K562 treated with DMSO at 1 percent for 12 hours (cell line): ENCODE data around the gene ZBTB8B. TPM values are rescaled to one million over a fixed set of nuclear protein-coding genes. Genes with fewer than 3 reads are reported as not detected.

ENCODE experiments used
- total RNA-seq: library from RNA; unstranded; fragments of 300-600 nt; gene quantifications from 2 replicates; pipeline ENCODE4 v1.2.3, GENCODE V29; 2022; ENCODE audit not compliant: insufficient read depth

Gene ZBTB8B
- total RNA-seq: not detected in 2 replicates

DNA sequence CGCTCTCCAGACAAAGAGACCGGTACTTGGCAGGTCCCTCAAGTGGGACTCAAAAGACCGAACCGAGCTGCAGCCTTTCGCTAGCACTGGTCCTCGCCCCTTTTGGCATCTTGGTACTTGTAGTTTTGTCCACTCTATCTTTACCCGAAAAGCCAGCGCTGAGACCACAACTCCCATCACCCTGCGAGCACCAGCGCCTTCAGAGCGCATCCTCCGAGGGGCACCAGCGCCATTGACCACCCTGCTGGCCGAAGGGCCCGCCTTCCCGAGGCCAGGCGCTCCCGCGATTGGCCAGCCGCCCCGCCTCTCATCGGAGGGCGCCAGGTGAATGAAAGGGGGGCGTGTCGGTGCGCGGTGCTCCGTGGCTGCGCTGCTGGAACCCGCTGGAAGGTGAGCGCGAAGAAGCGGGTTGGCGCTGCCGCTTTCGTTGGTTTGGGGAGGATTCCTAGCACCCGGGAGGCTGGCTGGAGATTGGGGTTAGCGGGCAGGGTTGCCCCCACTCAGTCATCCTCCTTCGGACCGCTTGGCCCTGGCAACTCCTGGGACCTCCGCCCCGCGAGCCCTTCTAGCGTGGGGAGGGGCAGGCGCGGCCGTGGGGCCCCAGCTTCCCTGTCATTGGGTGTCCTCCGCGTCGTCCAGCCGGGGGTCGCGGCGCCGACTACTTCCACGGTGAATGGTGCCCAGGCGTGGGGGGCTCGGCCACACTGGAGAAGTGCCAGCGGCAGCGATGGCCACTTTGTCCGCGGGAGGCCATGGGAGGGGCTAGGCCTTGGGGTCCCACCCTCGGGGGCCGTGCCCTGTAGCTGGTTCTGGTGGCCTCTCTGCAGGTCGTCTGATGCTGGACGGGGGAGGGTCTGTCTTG lies at the start of gene ZBTB8B:
Gene ZBTB8B (plus strand): TSS at position 357 of the 862 bp plus-strand sequence. CDS start 5,553 bp downstream, outside the sequence.

Other genes with a start within 250 kb of the ZBTB8B start
- 8.0 and 8.4 TPM in 2 replicates for gene TMEM234, start 242.7 kb upstream of the ZBTB8B start, total RNA-seq
- gene EIF3I, start 242.7 kb upstream of the ZBTB8B start, total RNA-seq: 265 and 287 TPM in 2 replicates
- not detected in 2 replicates for gene FAM167B, start 217.8 kb upstream of the ZBTB8B start, total RNA-seq
- gene LCK, start 213.8 kb upstream of the ZBTB8B start, total RNA-seq: not detected in 2 replicates
- 139 and 261 TPM in 2 replicates for gene HDAC1, start 173.0 kb upstream of the ZBTB8B start, total RNA-seq
- 71.2 and 75.0 TPM in 2 replicates for gene MARCKSL1, start 128.8 kb upstream of the ZBTB8B start, total RNA-seq
- gene FAM229A, start 102.6 kb upstream of the ZBTB8B start, total RNA-seq: 14.5 and 27.7 TPM in 2 replicates
- 1.6 and 5.0 TPM in 2 replicates for gene TSSK3, start 102.5 kb upstream of the ZBTB8B start, total RNA-seq
- 38.0 and 80.7 TPM in 2 replicates for gene BSDC1, start 70.6 kb upstream of the ZBTB8B start, total RNA-seq
- gene ZBTB8A, start 74.4 kb downstream of the ZBTB8B start, total RNA-seq: not detected in 2 replicates
- gene ZBTB8OS, start 185.5 kb downstream of the ZBTB8B start, total RNA-seq: 38.8 and 40.0 TPM in 2 replicates
- 128 and 292 TPM in 2 replicates for gene RBBP4, start 186.1 kb downstream of the ZBTB8B start, total RNA-seq
- 0.36 and 0.60 TPM in 2 replicates for gene SYNC, start 237.7 kb downstream of the ZBTB8B start, total RNA-seq